Right ventricle myocardium superior (tissue), 1 donor: Measurements from ENCODE around the gene UCKL1. TPM values are rescaled to one million over a fixed set of nuclear protein-coding genes. Genes with fewer than 3 reads are reported as not detected.
"Not testable (repeated sequence)": the region's sequence is repeated elsewhere in the genome, so short reads cannot be mapped to it uniquely, and the experiment has no call there.

ENCODE experiments used
- ATAC-seq: fragments of 200-7000 bp; cut with Tn5 transposase; one replicate; pipeline ENCODE4 v1.9.1; 2020; ENCODE audit warnings: mild to moderate bottlenecking; ENCODE audit not compliant: poor library complexity
- DNase-seq: peaks from one replicate; pipeline ENCODE4 v3.0.0-alpha.2; 2020
- intact Hi-C: fragments of 100-400 bp; cut with DNase I; formaldehyde crosslinking; loops from one replicate; pipeline ENCODE4 v1.11.2; 2022
- total RNA-seq: library from RNA; stranded (reverse); fragmentation: NEBNext Ultra II Directional; extraction: Animal tissue kit (Norgen Biotek cat#: 25700); gene quantifications from one replicate; pipeline ENCODE4 v1.2.1, GENCODE V29; 2021
- donor health status: DM: no; HTN: yes; CAD: no; lungs with severe emphysema.

Gene UCKL1
- total RNA-seq, 1 donor from 2014 or later, result 54.4 TPM

GRCh38 chr20:63974402-63975200, 18.4 kb upstream of the UCKL1 start:
- intact Hi-C loops, result loop anchor here (5.0 kb wide), 2 partner anchors 67 to 82 kb away; no protein-coding TSS in a partner anchor
- ATAC-seq (no peak), DNase-seq (no peak)

DNA sequence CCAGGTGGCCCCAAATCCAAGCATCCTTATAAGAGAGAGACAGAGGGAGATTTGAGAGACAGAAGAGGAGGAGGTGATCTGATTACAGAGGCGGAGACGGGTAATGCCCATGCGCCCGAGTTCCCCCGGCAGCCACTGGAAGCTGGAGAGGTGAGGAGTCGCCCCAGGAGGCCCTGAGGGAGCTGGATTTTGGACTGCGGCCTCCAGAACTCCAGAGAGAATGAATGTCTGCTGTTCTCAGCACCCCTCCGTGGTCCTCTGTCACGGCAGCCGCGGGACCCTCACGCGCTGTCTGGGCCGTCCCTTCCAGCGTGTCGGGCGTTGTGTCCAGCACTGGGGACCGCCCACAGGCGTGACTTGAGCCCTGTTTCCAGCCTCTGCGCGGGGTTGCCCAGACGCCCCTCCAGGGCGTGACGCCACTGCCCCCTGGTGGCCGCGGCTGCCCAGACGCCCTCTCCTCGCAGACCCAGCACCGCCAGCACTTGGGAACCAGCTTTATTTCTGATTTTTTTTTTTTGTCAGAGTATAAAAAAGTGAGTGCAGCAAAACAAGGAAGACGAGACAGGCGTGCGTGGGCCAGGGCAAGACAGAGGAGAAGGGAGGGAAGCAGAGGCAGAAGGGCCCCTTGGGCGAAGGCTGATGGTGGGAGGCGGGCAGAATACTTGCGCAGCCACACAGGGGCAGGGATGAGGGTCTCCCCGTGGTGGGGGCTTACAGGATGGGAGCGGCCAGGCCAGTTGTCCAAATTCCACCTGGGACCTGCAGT, 17.6 kb upstream of the UCKL1 start:
- DNase-seq, result peak; percentile 94
- ATAC-seq, result peak; percentile 87
- intact Hi-C loops, result loop anchor here (2.0 to 5.0 kb wide), 3 partner anchors 67 to 435 kb away; no protein-coding TSS in a partner anchor

GRCh38 chr20:63973160-63973479, 16.9 kb upstream of the UCKL1 start:
- no peak for DNase-seq
- ATAC-seq, result no peak
- intact Hi-C loops, result loop anchor here (2.0 to 5.0 kb wide), 3 partner anchors 66 to 434 kb away; no protein-coding TSS in a partner anchor

DNA sequence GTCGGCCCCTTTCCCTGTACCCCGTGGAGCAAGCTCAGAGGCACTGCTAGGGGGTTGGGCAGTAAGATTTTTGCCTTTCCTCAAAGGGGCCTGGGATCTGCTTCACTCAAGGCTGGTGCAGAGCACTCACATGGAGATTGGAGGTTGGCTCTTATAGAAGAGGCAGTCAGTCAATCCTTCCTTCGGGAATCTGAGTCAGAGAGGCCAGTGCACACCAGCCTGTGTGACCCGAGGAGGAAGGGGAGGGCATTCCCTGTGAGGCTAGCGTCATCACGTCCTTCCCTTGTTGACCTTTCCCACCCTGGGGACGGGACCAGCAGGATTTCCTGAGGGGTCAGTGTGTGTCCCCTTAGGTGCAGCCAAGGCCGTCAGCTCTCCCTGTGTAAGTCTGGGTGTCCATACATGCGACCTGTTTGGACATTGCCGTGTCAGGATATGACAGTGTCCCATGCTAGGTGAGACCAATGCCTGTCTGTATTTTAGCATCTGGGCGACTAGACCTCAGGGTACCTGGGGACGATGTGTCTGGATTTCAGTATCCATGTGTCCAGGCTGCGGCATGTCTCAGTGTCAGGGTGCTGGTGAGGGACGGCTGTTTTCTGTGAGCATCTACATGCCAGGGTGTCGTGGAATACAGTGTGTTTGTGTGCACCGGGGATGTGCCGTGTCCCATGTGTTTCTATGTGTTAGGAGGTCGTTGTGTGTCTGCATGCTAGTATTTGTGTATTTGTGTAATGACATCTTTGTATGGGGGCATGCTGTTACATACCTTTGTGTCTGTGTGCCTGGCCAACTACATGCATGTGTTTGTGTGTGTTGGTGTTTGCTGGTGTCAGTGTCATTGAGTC, 16.3 kb upstream of the UCKL1 start:
- DNase-seq (no peak), ATAC-seq (no peak)
- intact Hi-C loops, result loop anchor here (2.0 to 5.0 kb wide), 3 partner anchors 65 to 434 kb away; no protein-coding TSS in a partner anchor

DNA sequence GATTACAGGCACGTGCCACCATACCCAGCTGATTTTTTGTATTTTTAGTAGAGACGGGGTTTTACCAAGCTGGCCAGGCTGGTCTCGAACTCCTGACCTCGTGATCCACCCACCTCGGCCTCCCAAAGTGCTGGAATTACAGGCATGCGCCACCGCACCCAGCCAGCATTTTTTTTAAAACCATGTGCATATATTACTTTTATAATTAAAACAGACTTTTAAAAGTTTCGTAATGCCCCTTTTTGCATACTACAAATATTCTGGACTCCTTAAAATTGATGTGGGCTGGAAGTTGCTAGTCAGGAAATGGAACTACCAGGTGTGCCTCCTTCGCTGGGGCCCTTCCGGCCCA, 15.7 kb upstream of the UCKL1 start:
- intact Hi-C loops, result loop anchor here (2.0 to 5.0 kb wide), 3 partner anchors 65 to 433 kb away; no protein-coding TSS in a partner anchor
- DNase-seq, ATAC-seq: not testable (repeated sequence)

DNA sequence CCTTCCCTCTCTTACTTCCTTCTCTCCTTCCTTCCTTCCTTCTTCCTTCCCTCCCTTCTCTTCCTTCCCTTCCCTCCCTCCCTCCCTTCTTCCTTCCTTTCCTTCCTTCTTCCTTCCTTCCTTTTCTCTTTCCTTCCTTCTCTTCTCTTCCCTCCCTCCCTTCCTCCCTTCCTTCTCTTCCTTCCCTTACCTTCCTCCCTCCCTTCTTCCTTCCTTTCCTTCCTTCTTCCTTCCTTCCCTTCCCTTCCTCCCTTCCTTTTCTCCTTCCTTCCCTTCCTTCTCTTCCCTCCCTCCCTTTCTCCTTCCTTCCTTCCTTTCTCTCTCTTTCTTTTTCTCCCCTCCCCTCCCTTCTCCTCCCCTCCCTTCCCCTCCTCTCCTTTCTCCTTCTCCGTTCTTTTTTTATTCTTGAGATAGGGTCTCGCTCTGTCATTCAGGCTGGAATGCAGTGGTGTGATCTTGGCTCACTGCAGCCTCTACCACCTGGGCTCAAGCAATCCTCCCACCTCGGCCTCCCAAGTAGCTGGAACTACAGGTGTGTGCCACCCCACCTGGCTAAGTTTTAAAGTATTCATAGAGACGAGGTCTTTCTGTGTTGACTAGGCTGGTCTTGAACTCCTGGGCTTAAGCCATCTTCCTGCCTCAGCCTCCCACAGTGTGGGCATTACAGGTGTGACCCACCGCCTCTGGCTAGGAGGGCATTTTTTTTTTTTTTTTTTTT, 14.7 kb upstream of the UCKL1 start:
- intact Hi-C loops, result loop anchor here (5.0 kb wide), 2 partner anchors 64 to 79 kb away; no protein-coding TSS in a partner anchor
- ATAC-seq (no peak), DNase-seq (no peak)

DNA sequence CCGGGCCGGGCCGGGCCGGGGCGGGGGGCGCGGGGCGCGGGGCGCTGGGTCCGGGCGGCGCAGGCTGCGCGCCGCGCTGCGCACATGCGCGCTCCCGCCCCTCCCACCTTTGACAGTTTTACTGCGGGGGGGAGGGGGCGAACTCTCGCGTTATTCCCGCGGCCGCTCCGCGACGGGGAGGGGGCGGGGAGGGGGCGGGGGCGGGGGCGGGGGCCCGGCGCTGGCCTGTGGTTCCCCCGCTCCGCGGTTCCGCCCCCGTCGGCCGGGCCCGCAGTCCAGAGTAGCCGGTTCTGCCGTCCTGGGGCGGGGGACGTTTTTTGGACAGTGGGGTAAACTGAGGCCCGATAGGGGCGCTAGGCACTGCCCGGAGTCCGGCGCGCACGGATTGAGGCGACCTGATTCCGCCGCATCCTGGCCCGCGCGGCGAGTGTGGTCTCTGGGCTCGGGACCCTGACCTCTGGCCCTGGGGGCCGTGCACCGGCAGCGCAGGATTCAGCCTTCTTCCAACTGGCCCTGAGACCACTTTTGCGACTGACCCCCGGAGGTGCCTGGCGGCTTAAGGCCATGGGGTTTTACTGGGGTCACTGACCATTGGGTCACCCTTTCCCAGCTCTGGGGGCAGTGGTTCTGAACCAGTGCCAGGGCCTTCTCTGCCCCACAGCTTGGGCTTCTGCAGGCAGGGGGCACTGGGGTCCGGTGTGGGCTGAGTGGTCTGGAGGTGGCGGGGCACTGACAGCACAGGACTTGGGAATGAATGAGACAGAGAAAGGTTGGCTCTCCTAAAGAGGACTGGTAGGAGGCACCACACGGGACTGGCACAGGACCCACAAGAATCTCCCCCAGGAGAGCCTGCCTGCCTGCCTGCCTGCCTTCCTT, 13.9 kb upstream of the UCKL1 start, which contains the start of gene ZNF512B:
ZNF512B (minus strand) TSS at position 93 of the 876 bp plus-strand sequence. CDS start 1,980 bp downstream, outside the sequence.
- intact Hi-C loops, result loop anchor here (5.0 kb wide), 2 partner anchors 63 to 78 kb away; no protein-coding TSS in a partner anchor
- DNase-seq (peak; percentile 81), ATAC-seq (peak; percentile 55)

DNA sequence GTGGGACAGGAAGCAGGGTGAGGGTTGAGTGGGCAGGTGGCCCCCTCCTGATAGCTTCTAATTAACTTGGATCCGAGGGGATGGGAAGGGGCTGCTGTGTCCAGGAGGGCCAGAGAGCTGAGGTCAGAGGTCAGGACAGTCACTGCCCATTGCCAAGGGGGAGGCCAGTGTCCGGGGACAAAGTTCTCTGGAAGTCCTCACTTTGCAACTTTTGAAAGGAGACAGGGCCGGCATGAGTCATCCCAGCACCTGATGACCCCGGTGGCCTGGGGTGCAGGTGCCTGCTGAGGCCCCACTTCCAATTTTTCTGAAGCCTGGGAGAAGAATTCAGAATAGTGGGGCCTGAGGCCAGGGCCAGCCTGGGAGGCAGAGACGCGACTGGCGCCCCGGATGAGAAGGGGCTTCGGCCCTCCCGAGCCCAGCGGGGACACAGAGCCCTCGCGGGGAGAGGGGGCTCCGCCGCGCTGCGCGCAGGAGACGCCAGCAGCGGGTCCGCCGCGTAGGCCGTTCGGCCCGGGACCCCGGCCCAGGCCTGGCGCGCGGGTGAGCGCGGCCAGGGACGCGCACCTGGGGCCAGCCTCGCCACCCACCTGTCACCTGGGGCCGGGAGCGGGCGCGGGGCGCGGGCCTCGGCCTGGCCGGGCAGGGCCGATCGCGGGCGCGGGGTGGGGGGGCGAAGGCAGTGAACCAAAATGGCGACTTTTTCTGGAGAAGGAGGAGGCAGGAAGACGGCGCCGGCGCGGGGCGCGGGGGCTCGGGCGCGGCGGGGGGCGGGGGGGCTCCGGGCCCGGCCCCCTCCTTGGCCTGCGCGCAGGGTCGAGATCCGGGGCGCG, 12.9 kb upstream of the UCKL1 start:
- ATAC-seq (no peak), DNase-seq (peak; percentile 41)
- intact Hi-C loops, result no loop called here

DNA sequence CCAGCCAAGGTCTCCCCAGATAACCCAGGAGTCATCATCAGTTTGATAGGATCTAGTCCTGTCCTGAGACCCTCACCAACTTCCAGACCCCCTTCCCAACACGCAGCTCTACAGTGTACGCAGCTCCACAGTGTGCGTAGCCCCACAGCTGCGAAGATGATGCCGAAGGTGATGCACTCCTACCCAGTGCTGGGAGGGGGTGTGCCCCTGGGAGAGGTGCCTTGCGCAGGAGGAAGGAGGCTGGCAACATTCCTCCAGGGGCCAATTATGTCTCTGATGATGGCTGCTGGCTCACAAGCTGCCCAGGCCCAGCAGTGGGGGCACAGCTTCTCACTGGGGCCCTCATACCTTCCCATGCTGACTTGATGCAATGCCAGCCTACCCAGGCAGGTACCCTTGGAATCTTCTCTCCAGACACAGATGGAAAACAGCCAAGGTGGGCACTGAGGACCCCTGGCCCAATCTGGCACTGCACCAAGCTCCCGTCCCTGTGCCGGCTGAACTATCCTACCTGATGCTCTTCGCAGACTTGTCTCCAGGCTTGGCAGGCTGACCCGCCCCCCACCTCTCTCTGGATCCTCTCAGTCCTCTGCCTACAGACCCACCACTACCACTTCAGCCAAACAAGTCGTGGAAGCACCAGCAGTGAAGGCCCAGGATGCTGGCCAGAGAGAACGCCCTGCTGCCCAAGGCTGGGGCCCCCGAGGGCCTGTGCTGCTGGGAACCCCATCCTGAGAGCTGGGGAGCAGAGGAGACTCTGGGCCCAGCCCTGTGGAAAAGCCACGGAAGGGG, 12.1 kb upstream of the UCKL1 start:
- DNase-seq (peak; percentile 40), ATAC-seq (no peak)
- intact Hi-C loops, result no loop called here

DNA sequence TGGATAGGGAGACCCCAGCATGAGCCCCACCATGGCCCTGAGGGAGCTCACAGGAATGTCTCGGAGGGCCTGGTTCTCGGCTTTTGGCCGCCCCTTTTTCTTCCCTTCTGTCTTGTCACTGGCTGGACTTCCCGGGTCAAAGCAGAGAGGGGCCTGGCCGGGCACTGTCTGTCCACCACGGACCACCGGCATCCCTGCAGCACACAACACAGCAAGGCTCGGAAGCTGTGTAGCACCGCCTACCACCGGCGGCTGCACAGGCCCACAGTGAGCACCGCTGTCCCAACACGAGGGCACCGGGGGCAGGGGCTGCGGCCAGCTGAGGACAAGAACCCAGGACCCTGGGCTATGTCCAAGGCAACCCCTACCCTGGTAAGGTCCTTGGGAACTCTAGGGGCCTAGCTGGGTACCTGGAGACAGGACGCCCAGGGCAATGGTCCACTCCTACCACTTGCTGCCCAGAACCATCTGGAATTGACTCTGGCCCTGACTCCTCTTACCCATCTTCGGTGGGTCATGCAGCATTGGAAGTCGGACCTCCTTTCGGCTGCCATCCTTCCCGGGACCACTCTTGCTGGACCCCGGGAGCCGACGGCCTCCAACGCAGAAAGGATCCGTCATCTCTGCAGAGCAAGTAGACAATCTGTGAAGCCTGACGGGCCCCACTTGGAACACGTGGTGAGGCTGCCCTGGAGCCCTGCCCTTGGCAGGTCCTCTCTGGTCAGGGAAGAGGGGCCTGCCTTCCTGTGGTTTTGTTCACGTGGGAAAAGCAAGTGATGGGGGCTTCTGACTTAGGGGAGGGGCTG, 11.3 kb upstream of the UCKL1 start:
- DNase-seq, result peak; percentile 42
- intact Hi-C loops, result no loop called here
- ATAC-seq, result no peak

- peak; percentile 25 for DNase-seq
- intact Hi-C loops, result no loop called here
- ATAC-seq, result no peak
Measured at GRCh38 chr20:63966944-63967322, 10.7 kb upstream of the UCKL1 start.

- intact Hi-C loops, result no loop called here
- ATAC-seq, result no peak
- DNase-seq, result no peak
Measured at GRCh38 chr20:63966172-63966943, 10.1 kb upstream of the UCKL1 start.

DNA sequence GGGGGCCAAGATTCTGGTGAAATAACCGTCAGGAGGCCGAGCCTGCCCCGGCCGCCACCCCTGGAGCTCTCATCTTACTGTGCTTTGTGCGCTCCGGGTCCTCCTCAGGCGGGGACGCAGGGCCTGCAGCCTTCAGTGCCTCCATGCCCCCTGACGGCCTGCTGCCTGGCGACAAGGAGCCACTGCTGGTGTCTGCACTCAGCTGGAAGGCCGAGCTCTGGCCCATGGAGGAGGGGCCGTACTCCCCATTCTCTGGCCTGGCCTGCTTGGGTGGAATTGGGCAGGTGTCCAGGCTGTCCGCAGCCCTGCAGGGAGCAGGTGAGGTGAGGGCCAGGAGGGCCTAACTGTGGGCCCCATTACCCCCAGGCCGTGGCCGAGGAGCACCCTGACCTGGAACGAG, 8.2 kb upstream of the UCKL1 start:
- no peak for ATAC-seq
- DNase-seq, result peak; percentile 32
- intact Hi-C loops, result no loop called here

- DNase-seq (peak; percentile 17), ATAC-seq (no peak)
Measured at GRCh38 chr20:63963784-63964301, 7.6 kb upstream of the UCKL1 start.

More at GRCh38 chr20:63963784-63964301, 7.6 kb upstream of the UCKL1 start:
- intact Hi-C loops, result no loop called here
